Activated T-helper 1 cell treated with anti-CD3 and anti-CD28 coated beads, Interleukin-12 subunit alpha, Interleukin-12 subunit beta, Interleukin-2, Interleukin-4 antibody, amounts not matched to agents 30 ng/mL and 10 ng/mL and 1 ng/mL, durations not matched to agents 14 hours and 24 hours and 36 hours (primary cell): Measurements from ENCODE around the gene LDLRAD1. TPM values are rescaled to one million over a fixed set of nuclear protein-coding genes. Genes with fewer than 3 reads are reported as not detected.
"Not testable (repeated sequence)": the region's sequence is repeated elsewhere in the genome, so short reads cannot be mapped to it uniquely, and the experiment has no call there.

ENCODE experiments used
- DNase-seq: peaks from one replicate; pipeline ENCODE4 v3.0.0; 2021; ENCODE audit warnings: low spot score
- H3K27ac Mint-ChIP-seq: one replicate; pipeline ENCODE4 v1.8.0; 2021; ENCODE audit warnings: mild to moderate bottlenecking, mixed read lengths
- H3K27me3 Mint-ChIP-seq: one replicate; pipeline ENCODE4 v1.8.0; 2022; ENCODE audit warnings: mild to moderate bottlenecking, moderate library complexity, mixed read lengths; ENCODE audit not compliant: insufficient read depth
- H3K36me3 Mint-ChIP-seq: one replicate; pipeline ENCODE4 v1.8.0; 2021; ENCODE audit warnings: low read depth, mixed read lengths
- H3K4me1 Mint-ChIP-seq: one replicate; pipeline ENCODE4 v1.8.0; 2021; ENCODE audit warnings: low read depth, mixed read lengths
- H3K4me3 Mint-ChIP-seq: one replicate; pipeline ENCODE4 v1.8.0; 2021; ENCODE audit warnings: mild to moderate bottlenecking, moderate library complexity, mixed read lengths
- H3K9me3 Mint-ChIP-seq: one replicate; pipeline ENCODE4 v1.8.0; 2021; ENCODE audit warnings: mixed read lengths
- intact Hi-C: fragments of 100-400 bp; cut with micrococcal nuclease; formaldehyde crosslinking; loops from one replicate; pipeline ENCODE4 v1.15.1; 2024
- total RNA-seq: library from RNA; stranded (reverse); gene quantifications from 2 replicates; pipeline ENCODE4 v1.2.3, GENCODE V29; 2022

The LDLRAD1 gene
- total RNA-seq, 1 donor from 2014 or later = not detected

- intact Hi-C loops = no loop called here
These were observed 6.0 kb downstream of the LDLRAD1 start for GRCh38 chr1:54012008-54012325.

GRCh38 chr1:54011316-54012007 lies 6.5 kb downstream of the LDLRAD1 start:
- Mint-ChIP-seq H3K36me3 (no peaks in the 10 kb centered on the region), H3K27ac (no peak overlapping the region), H3K27me3 (peaks cover 2% of the 10 kb centered on the region), H3K4me1 (no peaks in the 10 kb centered on the region), H3K9me3 (no peaks in the 10 kb centered on the region), H3K4me3 (no peak overlapping the region)
- intact Hi-C loops = no loop called here
- DNase-seq = no peak

More at GRCh38 chr1:54012008-54012325, 6.0 kb downstream of the LDLRAD1 start:
- Mint-ChIP-seq H3K4me1 (no peaks in the 10 kb centered on the region), H3K4me3 (no peak overlapping the region), H3K27ac (no peak overlapping the region), H3K36me3 (no peaks in the 10 kb centered on the region), H3K27me3 (peaks cover 2% of the 10 kb centered on the region), H3K9me3 (no peaks in the 10 kb centered on the region)
- no peak for DNase-seq

GRCh38 chr1:54010415-54011117 lies 7.4 kb downstream of the LDLRAD1 start:
- H3K36me3 Mint-ChIP-seq = no peaks in the 10 kb centered on the region
- no peak for DNase-seq
- H3K27me3 Mint-ChIP-seq = peaks cover 2% of the 10 kb centered on the region
- H3K4me3 Mint-ChIP-seq = no peak overlapping the region
- H3K4me1 Mint-ChIP-seq = no peaks in the 10 kb centered on the region
- intact Hi-C loops = no loop called here
- H3K27ac Mint-ChIP-seq = no peak overlapping the region
- no peaks in the 10 kb centered on the region for H3K9me3 Mint-ChIP-seq

- Mint-ChIP-seq H3K4me1 (no peaks in the 10 kb centered on the region), H3K27me3 (peaks cover 2% of the 10 kb centered on the region), H3K36me3 (no peaks in the 10 kb centered on the region), H3K4me3 (no peak overlapping the region), H3K27ac (no peak overlapping the region), H3K9me3 (no peaks in the 10 kb centered on the region)
- DNase-seq = no peak
- intact Hi-C loops = no loop called here
These were observed 8.6 kb downstream of the LDLRAD1 start for GRCh38 chr1:54009406-54009805.

- Mint-ChIP-seq H3K9me3 (no peaks in the 10 kb centered on the region), H3K27me3 (peaks cover 2% of the 10 kb centered on the region), H3K27ac (no peak overlapping the region), H3K36me3 (no peaks in the 10 kb centered on the region), H3K4me1 (no peaks in the 10 kb centered on the region), H3K4me3 (no peak overlapping the region)
- DNase-seq = no peak
- intact Hi-C loops = no loop called here
These were observed 9.1 kb downstream of the LDLRAD1 start for GRCh38 chr1:54008876-54009275.

GRCh38 chr1:54007613-54008012 lies 10.4 kb downstream of the LDLRAD1 start:
- Mint-ChIP-seq H3K4me3 (no peak overlapping the region), H3K27me3 (peaks cover 2% of the 10 kb centered on the region), H3K36me3 (no peaks in the 10 kb centered on the region), H3K9me3 (no peaks in the 10 kb centered on the region), H3K4me1 (no peaks in the 10 kb centered on the region), H3K27ac (no peak overlapping the region)
- intact Hi-C loops = no loop called here
- no peak for DNase-seq

- intact Hi-C loops = no loop called here
- DNase-seq = no peak
- Mint-ChIP-seq H3K27me3 (peaks cover 8% of the 10 kb centered on the region), H3K27ac (no peak overlapping the region), H3K4me3 (no peak overlapping the region), H3K9me3 (no peaks in the 10 kb centered on the region), H3K36me3 (no peaks in the 10 kb centered on the region), H3K4me1 (no peaks in the 10 kb centered on the region)
These were observed 11.5 kb downstream of the LDLRAD1 start for GRCh38 chr1:54006508-54006907.

GRCh38 chr1:54004481-54005049 lies 13.4 kb downstream of the LDLRAD1 start:
- DNase-seq = no peak
- no peak overlapping the region for H3K27ac Mint-ChIP-seq
- H3K4me3 Mint-ChIP-seq = no peak overlapping the region
- H3K9me3 Mint-ChIP-seq = no peaks in the 10 kb centered on the region
- no peaks in the 10 kb centered on the region for H3K4me1 Mint-ChIP-seq
- peaks cover 8% of the 10 kb centered on the region for H3K27me3 Mint-ChIP-seq
- H3K36me3 Mint-ChIP-seq = no peaks in the 10 kb centered on the region
- intact Hi-C loops = no loop called here

GRCh38 chr1:54003750-54004480 lies 14.1 kb downstream of the LDLRAD1 start:
- H3K36me3 Mint-ChIP-seq, intact Hi-C loops, H3K4me1 Mint-ChIP-seq, H3K27me3 Mint-ChIP-seq, H3K27ac Mint-ChIP-seq, H3K9me3 Mint-ChIP-seq, DNase-seq, H3K4me3 Mint-ChIP-seq: not testable (repeated sequence)

GRCh38 chr1:54003249-54003646 lies 14.7 kb downstream of the LDLRAD1 start:
- no peak for DNase-seq
- Mint-ChIP-seq H3K9me3 (no peaks in the 10 kb centered on the region), H3K36me3 (no peaks in the 10 kb centered on the region), H3K4me3 (no peak overlapping the region), H3K27ac (no peak overlapping the region), H3K4me1 (no peaks in the 10 kb centered on the region), H3K27me3 (peaks cover 9% of the 10 kb centered on the region)
- intact Hi-C loops = no loop called here

GRCh38 chr1:54002544-54003248 lies 15.3 kb downstream of the LDLRAD1 start:
- intact Hi-C loops = no loop called here
- Mint-ChIP-seq H3K9me3 (no peaks in the 10 kb centered on the region), H3K27ac (no peak overlapping the region), H3K27me3 (peaks cover 9% of the 10 kb centered on the region), H3K36me3 (no peaks in the 10 kb centered on the region), H3K4me3 (no peak overlapping the region), H3K4me1 (no peaks in the 10 kb centered on the region)
- no peak for DNase-seq

- no peaks in the 10 kb centered on the region for H3K9me3 Mint-ChIP-seq
- no peaks in the 10 kb centered on the region for H3K36me3 Mint-ChIP-seq
- no peak overlapping the region for H3K4me3 Mint-ChIP-seq
- no peak for DNase-seq
- no peaks in the 10 kb centered on the region for H3K4me1 Mint-ChIP-seq
- intact Hi-C loops = no loop called here
- no peak overlapping the region for H3K27ac Mint-ChIP-seq
- H3K27me3 Mint-ChIP-seq = peaks cover 9% of the 10 kb centered on the region
These were observed 16.4 kb downstream of the LDLRAD1 start for GRCh38 chr1:54001591-54001990.
